NK-92 treated with Interleukin-12 subunit alpha and Interleukin-12 subunit beta, amount 100 ng/mL, for 24 hours (cell line): ENCODE data around the gene ESM1.
"Not testable (repeated sequence)": the region's sequence is repeated elsewhere in the genome, so short reads cannot be mapped to it uniquely, and the experiment has no call there.

Experiments used
- DNase-seq: peaks from one replicate; lab custom pipeline; 2025; lab: John Stamatoyannopoulos, UW

ESM1 gene, protein sequence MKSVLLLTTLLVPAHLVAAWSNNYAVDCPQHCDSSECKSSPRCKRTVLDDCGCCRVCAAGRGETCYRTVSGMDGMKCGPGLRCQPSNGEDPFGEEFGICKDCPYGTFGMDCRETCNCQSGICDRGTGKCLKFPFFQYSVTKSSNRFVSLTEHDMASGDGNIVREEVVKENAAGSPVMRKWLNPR

GRCh38 chr5:54985301-54986268 is at the start of gene ESM1:
Gene ESM1, minus strand, starts transcription at chr5:54985593. Its CDS starts 76 bp downstream, at chr5:54985517.
- DNase-seq, result no peak

DNA sequence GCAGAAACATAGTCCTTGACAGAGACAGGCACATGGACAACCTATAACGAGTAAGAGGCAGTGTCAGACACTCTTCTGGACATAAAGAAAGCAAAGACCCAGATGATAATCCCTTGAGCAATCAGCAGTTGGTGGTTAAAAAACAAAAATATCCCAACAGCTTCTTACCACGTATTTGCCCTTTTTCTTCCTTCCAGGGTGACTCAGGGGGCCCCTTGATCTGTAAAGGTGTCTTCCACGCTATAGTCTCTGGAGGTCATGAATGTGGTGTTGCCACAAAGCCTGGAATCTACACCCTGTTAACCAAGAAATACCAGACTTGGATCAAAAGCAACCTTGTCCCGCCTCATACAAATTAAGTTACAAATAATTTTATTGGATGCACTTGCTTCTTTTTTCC is 48.2 kb upstream of the ESM1 start:
- no peak for DNase-seq

GRCh38 chr5:55031492-55031891 is 46.1 kb upstream of the ESM1 start:
- no peak for DNase-seq

GRCh38 chr5:55030676-55031369 is 45.4 kb upstream of the ESM1 start:
- no peak for DNase-seq

DNA sequence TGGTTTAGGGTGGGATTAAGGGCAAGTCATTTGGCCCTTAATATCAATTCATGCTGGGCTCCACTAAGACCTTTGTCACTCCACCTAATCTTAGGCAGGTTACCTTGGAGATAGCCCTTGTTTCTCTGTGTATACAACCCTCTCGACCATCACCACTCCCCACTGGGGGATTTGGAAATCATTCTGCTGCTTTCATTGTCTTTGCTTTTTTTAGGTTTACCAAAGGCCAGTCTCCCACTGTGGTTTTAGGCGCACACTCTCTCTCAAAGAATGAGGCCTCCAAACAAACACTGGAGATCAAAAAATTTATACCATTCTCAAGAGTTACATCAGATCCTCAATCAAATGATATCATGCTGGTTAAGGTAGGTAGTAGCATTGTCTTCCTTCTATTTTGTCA is 44.8 kb upstream of the ESM1 start:
- no peak for DNase-seq

DNA sequence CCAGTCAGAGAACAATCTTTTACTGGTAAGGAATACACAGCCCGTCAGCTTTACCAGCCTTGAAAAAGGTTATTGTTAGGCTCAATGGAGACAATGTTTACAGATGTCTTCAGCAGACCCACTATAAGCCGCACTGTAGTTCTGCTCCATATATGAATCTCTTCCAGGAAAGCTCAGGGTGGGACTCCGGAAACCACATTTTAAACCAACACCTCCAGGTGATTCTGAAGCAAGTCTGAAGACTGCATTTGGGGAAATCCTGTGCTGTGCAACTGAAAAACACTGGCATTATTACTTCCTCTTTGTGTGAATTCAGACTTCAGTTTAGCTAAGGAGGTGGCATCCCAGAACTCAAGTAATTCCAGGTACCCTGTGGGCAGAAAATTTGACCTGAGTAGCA is 42.2 kb upstream of the ESM1 start:
- no peak for DNase-seq

DNA sequence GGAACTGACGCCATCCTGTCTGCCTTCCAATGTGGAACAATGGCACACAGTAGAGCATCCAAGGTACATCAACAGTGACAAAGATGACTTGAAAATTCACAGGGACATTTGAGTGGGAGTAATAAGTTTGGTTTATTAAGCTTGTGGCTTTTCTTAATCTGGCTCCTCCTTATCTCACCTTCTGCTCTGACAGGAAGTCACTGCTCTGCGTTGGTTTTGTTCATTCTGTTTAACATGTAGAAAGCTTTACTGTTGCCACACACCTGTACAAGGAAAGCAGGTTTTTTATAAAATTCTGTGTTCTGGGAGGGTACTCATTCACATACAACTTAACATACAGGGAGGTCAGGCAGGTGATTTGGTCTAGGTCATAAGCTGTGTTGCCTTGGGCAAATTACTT is 37.1 kb upstream of the ESM1 start:
- DNase-seq, result no peak

GRCh38 chr5:55021821-55022220 is 36.4 kb upstream of the ESM1 start:
- DNase-seq, result no peak

DNA sequence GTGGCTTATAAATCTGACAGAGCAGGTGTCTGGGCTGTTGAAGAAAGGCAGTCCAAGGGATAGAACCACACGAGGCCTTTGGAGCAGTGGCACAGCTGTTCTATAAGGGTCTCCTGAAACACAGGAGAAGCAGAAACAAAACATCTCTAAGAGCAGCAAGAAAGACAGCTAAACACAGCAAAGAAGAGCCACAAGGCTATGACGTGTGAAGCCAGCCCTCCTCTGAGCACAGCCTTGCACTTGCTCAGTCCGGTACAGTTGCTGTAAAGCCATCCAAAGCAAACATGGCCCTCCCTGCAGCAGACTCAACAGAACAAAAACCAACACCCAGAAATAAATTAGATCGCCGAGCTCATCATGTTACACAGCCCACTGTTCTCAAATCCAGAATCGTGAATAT is 36.0 kb upstream of the ESM1 start:
- DNase-seq, result peak; percentile 12

- not testable (repeated sequence) for DNase-seq
These were observed 24.8 kb upstream of the ESM1 start for GRCh38 chr5:55010149-55010548.

DNA sequence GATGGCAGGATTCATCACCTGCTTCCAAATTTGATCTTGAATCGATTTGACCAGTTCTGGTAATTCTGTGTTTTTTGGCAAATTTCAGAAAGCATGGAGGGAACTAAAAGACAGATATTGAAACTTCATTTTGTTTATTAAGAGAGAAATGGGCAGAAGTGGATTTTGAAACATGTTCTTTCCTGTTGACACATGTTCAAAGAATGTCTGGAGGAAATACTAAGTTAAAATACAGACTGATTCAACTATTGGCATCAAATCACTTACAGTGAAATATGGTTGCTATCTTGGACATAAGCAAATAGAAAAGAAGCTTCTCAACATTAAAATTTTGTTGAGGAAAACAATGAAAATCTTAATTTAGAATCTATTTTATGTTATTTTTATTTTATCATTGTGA is 19.3 kb upstream of the ESM1 start:
- no peak for DNase-seq

DNA sequence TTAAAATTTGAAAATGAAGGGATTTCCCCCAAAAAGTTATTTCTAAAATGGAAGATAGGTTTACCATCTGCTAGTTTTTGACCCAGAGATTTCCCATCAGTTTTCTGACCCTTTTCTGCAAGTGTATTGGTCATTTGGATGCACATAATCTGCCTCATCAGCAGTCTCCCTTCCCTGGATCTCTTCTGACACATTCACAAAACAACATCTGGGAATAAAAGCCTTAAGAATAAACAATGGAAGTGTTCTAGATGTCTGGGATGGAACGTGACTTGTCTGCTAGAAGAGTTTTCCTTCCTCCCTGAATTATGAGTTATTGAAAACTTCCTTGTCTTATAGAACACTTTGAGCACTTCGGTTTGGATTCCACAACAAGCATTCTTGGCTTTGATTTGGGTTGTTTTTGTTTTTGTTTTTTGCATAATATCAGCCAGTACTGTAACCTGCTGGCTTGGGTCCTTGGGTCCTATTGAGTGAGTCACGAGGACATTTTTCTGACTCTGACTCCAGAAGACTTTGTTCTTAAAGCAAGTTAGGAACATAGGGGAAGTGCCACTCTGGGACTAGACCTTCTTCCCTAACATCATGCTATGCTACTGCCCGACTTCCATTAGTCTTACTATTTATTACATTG is 18.2 kb upstream of the ESM1 start:
- DNase-seq, result no peak

DNA sequence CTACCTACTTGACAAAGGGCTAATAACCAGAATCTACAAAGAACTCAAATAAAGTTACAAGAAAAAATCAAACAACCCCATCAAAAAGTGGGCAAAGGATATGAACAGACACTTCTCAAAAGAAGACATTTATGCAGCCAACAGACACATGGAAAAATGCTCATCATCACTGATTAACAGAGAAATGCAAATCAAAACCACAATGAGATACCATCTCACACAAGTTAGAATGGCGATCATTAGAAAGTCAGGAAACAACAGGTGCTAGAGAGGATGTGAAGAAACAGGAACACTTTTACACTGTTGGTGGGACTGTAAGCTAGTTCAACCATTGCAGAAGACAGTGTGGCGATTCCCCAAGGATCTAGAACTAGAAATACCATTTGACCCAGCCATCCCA is 16.8 kb upstream of the ESM1 start:
- DNase-seq, result not testable (repeated sequence)

DNA sequence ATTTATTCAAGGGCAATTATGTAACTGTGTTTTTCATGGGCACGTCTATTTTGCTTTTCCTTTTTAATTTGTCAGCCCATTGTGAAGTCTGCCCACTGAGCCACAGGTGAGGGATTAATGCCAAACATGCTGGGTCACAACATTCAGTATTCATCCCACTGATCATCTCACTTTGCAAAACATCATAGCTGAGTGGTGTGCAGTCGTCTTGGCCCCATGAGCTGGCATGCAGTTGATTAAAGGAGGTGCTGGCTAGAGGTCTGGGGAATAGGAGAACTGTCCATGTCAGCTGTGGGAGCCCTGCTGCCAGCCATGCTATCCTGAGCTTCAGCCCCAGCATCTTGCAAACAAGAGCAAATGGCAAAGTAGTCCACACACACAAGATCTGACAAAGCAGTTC is 11.7 kb upstream of the ESM1 start:
- DNase-seq, result no peak

DNA sequence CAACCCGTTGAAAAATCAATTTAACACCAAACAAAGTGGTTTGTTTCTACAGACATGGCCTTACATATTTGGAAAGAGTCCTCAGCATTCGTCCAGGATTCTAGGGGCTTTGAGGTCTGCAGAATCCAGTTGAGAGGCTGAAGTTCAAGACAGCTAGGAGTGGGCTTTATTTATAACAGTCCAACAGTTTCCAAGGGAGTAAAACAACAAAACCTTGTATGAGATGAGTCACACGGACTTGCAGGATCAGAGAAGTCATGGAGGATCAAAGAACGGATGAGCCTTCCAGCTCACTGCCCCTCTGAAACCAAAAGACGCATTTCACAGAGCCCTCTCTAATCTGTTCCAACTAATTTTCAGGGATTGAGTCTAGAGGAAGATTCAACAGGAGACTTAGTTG is 11.1 kb upstream of the ESM1 start:
- DNase-seq, result no peak

DNA sequence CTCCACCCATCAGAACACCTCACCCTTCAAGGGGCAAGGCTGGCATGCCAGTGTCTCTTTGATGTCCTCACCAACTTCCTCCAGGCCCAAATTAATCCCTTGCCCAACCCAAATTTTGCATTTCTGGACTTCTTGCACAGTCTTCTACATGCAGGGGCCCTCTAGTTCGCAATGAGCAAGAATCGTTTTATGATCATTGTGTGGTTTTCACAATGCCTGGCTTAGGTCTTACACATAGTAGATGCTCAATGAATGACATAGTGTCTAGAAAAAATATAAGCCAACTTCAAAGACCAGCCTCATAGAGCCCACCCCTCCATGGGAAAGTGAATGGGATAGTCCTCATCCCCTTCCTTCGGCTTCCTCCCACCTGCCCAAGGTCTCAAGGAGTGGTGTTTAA is 9.8 kb upstream of the ESM1 start:
- no peak for DNase-seq

DNA sequence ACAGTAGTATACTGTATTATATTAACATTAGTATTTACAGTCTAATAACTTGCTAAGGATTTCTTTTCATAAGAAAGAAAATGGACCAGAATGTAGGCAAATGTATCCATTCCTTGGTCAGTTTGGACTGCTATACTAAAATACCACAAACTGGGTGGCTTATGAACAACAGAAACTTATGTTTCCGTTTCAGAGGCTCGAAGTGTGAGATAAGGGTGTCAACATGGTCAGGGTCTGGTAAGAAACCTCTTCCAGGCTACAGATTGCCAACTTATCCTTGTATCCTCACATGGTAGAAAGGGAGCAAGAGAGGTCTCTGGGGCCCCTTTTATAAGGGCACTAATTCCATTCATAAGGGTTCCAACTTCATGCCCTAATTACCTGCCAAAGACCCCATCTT is 9.2 kb upstream of the ESM1 start:
- DNase-seq, result no peak

DNA sequence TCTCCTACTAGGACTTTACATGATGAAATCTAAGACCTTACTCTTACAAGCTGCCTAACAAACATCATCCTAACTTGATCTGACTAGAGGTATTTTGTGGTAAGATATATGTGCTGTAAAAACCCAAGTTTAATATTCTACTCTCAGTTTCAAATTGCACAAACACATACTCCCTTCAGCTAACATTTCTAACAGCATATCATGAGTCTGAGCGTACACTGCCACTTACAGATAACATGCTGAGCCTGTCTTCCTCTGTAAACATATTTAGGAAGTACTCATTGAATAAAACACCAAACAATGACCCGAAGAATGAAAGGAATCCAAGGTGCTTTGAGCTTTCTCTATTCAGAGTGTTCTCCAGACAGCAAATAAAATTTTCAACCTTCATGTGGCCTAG is 7.9 kb upstream of the ESM1 start:
- no peak for DNase-seq

- DNase-seq, result no peak
These were observed 6.0 kb upstream of the ESM1 start for GRCh38 chr5:54991416-54991815.

GRCh38 chr5:54990841-54991258 is 5.5 kb upstream of the ESM1 start:
- DNase-seq, result no peak

- DNase-seq, result no peak
These were observed 3.4 kb upstream of the ESM1 start for GRCh38 chr5:54988817-54989216.

GRCh38 chr5:54988218-54988617 is 2.8 kb upstream of the ESM1 start:
- no peak for DNase-seq
